ENCODE measurements around the gene RNF157. TPM values are rescaled to one million over a fixed set of nuclear protein-coding genes. Genes with fewer than 3 reads are reported as not detected.

Gene RNF157
- total and polyA plus RNA-seq, 9 of the 15 experiments (the other 6 are each of a cell fraction or from before 2014, with no cell fraction given) = 8.1 to 31.7 (median 20.8) TPM

DNA sequence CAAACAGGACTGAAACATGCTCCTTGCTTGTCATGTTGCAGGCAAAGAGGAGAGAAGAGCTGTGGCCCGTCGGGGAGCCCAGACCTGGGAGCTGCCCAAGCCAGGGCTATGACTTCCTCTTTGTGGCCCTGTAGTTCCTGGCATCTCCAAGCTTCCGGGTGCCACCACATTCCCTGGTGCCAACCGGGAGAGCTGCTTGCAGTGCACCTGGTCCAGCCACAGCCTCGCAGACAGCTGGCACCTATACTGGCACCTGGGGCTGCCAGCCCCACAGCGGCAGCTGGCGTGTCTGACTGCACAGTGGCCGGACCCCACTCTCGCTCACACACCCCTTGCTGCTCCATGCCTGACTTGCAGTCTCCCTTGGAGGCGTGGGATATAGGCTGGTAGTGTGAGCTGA lies 62.2 kb downstream of the RNF157 start (continued):
- TF ChIP-seq, protein P1, sequence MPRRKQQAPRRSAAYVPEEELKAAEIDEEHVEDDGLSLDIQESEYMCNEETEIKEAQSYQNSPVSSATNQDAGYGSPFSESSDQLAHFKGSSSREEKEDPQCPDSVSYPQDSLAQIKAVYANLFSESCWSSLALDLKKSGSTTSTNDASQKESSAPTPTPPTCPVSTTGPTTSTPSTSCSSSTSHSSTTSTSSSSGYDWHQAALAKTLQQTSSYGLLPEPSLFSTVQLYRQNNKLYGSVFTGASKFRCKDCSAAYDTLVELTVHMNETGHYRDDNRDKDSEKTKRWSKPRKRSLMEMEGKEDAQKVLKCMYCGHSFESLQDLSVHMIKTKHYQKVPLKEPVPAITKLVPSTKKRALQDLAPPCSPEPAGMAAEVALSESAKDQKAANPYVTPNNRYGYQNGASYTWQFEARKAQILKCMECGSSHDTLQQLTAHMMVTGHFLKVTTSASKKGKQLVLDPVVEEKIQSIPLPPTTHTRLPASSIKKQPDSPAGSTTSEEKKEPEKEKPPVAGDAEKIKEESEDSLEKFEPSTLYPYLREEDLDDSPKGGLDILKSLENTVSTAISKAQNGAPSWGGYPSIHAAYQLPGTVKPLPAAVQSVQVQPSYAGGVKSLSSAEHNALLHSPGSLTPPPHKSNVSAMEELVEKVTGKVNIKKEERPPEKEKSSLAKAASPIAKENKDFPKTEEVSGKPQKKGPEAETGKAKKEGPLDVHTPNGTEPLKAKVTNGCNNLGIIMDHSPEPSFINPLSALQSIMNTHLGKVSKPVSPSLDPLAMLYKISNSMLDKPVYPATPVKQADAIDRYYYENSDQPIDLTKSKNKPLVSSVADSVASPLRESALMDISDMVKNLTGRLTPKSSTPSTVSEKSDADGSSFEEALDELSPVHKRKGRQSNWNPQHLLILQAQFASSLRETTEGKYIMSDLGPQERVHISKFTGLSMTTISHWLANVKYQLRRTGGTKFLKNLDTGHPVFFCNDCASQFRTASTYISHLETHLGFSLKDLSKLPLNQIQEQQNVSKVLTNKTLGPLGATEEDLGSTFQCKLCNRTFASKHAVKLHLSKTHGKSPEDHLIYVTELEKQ (CRISPR knock-in tag; IDR thresholded peaks at IDR 0.05) = no peak
- TF ChIP-seq, protein P2, sequence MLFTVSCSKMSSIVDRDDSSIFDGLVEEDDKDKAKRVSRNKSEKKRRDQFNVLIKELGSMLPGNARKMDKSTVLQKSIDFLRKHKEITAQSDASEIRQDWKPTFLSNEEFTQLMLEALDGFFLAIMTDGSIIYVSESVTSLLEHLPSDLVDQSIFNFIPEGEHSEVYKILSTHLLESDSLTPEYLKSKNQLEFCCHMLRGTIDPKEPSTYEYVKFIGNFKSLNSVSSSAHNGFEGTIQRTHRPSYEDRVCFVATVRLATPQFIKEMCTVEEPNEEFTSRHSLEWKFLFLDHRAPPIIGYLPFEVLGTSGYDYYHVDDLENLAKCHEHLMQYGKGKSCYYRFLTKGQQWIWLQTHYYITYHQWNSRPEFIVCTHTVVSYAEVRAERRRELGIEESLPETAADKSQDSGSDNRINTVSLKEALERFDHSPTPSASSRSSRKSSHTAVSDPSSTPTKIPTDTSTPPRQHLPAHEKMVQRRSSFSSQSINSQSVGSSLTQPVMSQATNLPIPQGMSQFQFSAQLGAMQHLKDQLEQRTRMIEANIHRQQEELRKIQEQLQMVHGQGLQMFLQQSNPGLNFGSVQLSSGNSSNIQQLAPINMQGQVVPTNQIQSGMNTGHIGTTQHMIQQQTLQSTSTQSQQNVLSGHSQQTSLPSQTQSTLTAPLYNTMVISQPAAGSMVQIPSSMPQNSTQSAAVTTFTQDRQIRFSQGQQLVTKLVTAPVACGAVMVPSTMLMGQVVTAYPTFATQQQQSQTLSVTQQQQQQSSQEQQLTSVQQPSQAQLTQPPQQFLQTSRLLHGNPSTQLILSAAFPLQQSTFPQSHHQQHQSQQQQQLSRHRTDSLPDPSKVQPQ (CRISPR knock-in tag; IDR thresholded peaks at IDR 0.05; ENCODE audit: borderline replicate concordance) = no peak
- TF ChIP-seq NFE2 (IDR thresholded peaks at IDR 0.05; ENCODE audit: low read depth) = no peak
